Neutrophil (primary cell): Measurements from ENCODE around the gene HIGD1A.
A peak's percentile ranks its signal among the peaks of the same experiment; 100 is the strongest.

Experiments used
- H3K27ac ChIP-seq: fragments of 200-600 bp; sonication (generic); 2 replicates; pipeline ENCODE4 v1.5.1; 2016; ENCODE audit warnings: mild to moderate bottlenecking, moderate library complexity
- H3K27me3 ChIP-seq: fragments of 200-600 bp; sonication (generic); 2 replicates; pipeline ENCODE4 v1.6.0; 2016; ENCODE audit warnings: mild to moderate bottlenecking
- H3K36me3 ChIP-seq: fragments of 200-600 bp; sonication (generic); 2 replicates; pipeline ENCODE4 v1.5.1; 2017
- H3K4me1 ChIP-seq, 2 experiments: fragments of 200-600 bp in 1 of 2; sonication (generic) in 1 of 2; 1 replicate in 1 of 2; 2 replicates in 1 of 2; pipeline versions ENCODE4 v1.5.1 to v1.6.1; 2013 to 2016; ENCODE audit warnings: low read depth in 1 of 2, low read length in 1 of 2, mild to moderate bottlenecking in 1 of 2, moderate library complexity in 1 of 2; ENCODE audit not compliant: control insufficient read depth in 1 of 2, insufficient read depth in 1 of 2
- H3K4me3 ChIP-seq, 2 experiments: fragments of 200-600 bp in 1 of 2; sonication (generic) in 1 of 2; 1 replicate in 1 of 2; 2 replicates in 1 of 2; pipeline ENCODE4 v1.5.1; 2013 to 2016; ENCODE audit warnings: low read depth in 1 of 2, low read length in 1 of 2, mild to moderate bottlenecking in 1 of 2, moderate library complexity in 1 of 2
- H3K9me3 ChIP-seq: fragments of 200-600 bp; sonication (generic); 2 replicates; pipeline ENCODE4 v1.5.1; 2016
- CTCF ChIP-seq: fragments of 200-600 bp; sonication (generic); IDR thresholded peaks from 2 replicates; pipeline ENCODE4 v1.5.1; 2016; ENCODE audit warnings: antibody characterized with exemption

HIGD1A gene

DNA sequence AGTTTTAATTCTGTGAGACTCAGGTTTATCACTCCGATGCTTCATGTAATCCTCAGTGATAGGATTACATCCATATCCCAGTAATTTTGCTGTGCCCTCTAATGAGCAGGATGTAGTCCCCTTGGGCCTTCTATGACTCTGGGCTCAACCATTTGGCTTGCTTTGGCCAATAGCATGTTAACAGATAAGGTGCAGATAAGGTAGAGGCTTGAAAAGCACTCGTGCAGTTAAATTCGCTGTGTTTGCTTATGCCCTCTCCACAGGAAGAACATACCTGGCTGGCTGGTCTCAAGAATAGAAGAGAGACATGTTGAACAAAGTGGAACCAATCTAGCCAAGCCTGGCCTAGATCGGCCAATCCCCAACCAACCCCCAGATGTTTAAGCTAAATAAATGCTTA is 51.3 kb downstream of the HIGD1A start:
- no peak overlapping the region for H3K4me3 ChIP-seq
- H3K27ac ChIP-seq, result no peak overlapping the region
- peaks cover 6 to 7% of the 10 kb centered on the region in 2 experiments for H3K4me1 ChIP-seq
- H3K36me3 ChIP-seq, result no peaks in the 10 kb centered on the region
- no peaks in the 10 kb centered on the region for H3K27me3 ChIP-seq
- no peak for TF ChIP-seq CTCF
- no peaks in the 10 kb centered on the region for H3K9me3 ChIP-seq

DNA sequence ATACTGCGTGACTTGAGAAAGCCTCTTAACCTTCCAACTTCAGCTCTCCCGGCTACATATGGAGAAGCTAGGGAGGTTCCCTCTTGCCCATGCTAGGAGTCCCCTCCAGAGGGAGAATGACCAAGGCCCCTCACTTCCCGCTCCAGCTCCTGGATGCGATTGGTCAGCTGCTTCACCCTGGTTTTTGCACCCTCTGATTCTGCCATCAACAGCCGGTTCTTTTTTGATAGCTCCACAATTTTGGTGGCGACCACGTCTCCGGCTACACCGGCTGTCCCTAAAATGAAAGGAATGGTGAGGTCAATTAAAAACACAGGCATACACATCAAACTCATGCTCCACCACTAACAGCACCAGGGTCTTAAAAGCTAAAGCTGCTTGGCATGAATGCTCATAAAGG is 51.8 kb downstream of the HIGD1A start:
- Histone ChIP-seq H3K4me1 (peaks cover 6 to 7% of the 10 kb centered on the region in 2 experiments), H3K4me3 (no peak overlapping the region), H3K9me3 (no peaks in the 10 kb centered on the region), H3K36me3 (no peaks in the 10 kb centered on the region), H3K27ac (no peak overlapping the region), H3K27me3 (no peaks in the 10 kb centered on the region)
- TF ChIP-seq CTCF, result no peak

- no peak overlapping the region for H3K27ac ChIP-seq
- no peaks in the 10 kb centered on the region for H3K27me3 ChIP-seq
- no peaks in the 10 kb centered on the region for H3K9me3 ChIP-seq
- no peak overlapping the region for H3K4me3 ChIP-seq
- no peak for TF ChIP-seq CTCF
- H3K4me1 ChIP-seq, result peaks cover 6 to 7% of the 10 kb centered on the region in 2 experiments
- H3K36me3 ChIP-seq, result no peaks in the 10 kb centered on the region
Measured at GRCh38 chr3:42751609-42752008, 52.7 kb downstream of the HIGD1A start.

- Histone ChIP-seq H3K27ac (no peak overlapping the region), H3K27me3 (no peaks in the 10 kb centered on the region), H3K36me3 (no peaks in the 10 kb centered on the region), H3K4me3 (no peak overlapping the region), H3K9me3 (no peaks in the 10 kb centered on the region), H3K4me1 (peaks cover 6 to 7% of the 10 kb centered on the region in 2 experiments)
- TF ChIP-seq CTCF, result no peak
Measured at GRCh38 chr3:42750834-42751233, 53.5 kb downstream of the HIGD1A start.

DNA sequence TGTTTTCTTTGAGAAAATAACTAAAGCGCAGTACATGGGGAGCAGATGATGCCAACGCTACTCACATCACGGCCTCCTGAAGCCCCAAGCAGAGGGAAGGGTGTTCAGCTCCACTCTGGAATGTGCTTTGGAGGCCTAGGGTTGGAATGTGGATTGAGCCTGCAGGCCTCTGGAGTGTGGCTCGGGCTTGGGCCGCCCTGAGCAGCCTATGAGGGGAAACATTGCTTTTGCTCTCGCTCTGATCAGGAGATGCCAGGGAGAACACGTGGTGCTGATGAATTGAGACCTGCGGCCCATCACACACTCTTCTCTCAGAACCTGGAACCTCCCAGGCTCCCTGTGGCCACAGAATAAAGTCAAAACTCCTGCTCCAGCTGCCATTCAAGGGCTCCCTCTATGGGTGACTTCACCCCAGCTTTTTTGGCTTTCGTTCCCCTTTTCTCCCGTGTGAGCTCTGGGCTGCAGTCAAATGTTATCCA is 54.5 kb downstream of the HIGD1A start:
- Histone ChIP-seq H3K27ac (peak overlapping the region; percentile 56), H3K36me3 (no peaks in the 10 kb centered on the region), H3K4me3 (no peak overlapping the region), H3K4me1 (peaks cover 6 to 7% of the 10 kb centered on the region in 2 experiments), H3K27me3 (no peaks in the 10 kb centered on the region), H3K9me3 (no peaks in the 10 kb centered on the region)
- TF ChIP-seq CTCF, result peak; percentile 66
